Chondrocyte (in vitro differentiated cells): ENCODE data around the gene CD36. TPM values are rescaled to one million over a fixed set of nuclear protein-coding genes. Genes with fewer than 3 reads are reported as not detected.
A peak's percentile ranks its signal among the peaks of the same experiment; 100 is the strongest.

Experiments used
- DNase-seq: peaks from one replicate; pipeline ENCODE4 v3.0.0; 2021; ENCODE audit warnings: mixed read lengths, low spot score
- H3K27ac Mint-ChIP-seq: one replicate; pipeline ENCODE4 v1.8.0; 2021; ENCODE audit warnings: mild to moderate bottlenecking, moderate library complexity, mixed read lengths; ENCODE audit not compliant: unreplicated experiment
- H3K27me3 Mint-ChIP-seq: 2 replicates; pipeline ENCODE4 v1.8.0; 2021; ENCODE audit warnings: low read depth, mixed read lengths
- H3K36me3 Mint-ChIP-seq: 2 replicates; pipeline ENCODE4 v1.8.0; 2021; ENCODE audit warnings: low read depth, mixed read lengths
- H3K4me1 Mint-ChIP-seq: 2 replicates; pipeline ENCODE4 v1.8.0; 2021; ENCODE audit warnings: low read depth, mild to moderate bottlenecking, mixed read lengths
- H3K4me3 Mint-ChIP-seq: one replicate; pipeline ENCODE4 v1.8.0; 2021; ENCODE audit warnings: mild to moderate bottlenecking, moderate library complexity, mixed read lengths; ENCODE audit not compliant: unreplicated experiment
- H3K9me3 Mint-ChIP-seq: 2 replicates; pipeline ENCODE4 v1.8.0; 2021; ENCODE audit warnings: low read depth, mixed read lengths
- long read RNA-seq: library from polyadenylated mRNA; stranded (forward); transcript quantifications from one replicate; pipeline ENCODE4 v2.0.0, GENCODE V29; 2021
- total RNA-seq: library from RNA; stranded (reverse); gene quantifications from 3 replicates; pipeline ENCODE4 v1.2.1, GENCODE V29; 2021
- TF ChIP-seq, protein P1 (sequence below): fragments of 200-600 bp; sonication (generic); IDR thresholded peaks from 2 replicates; pipeline ENCODE4 v1.5.0; 2021; ENCODE audit warnings: antibody characterized with exemption, mild to moderate bottlenecking, moderate library complexity

Gene CD36
- total RNA-seq: 0.39 to 0.95 TPM (median 0.72 TPM) in 3 replicates
- long read RNA-seq, partial matches to known transcripts: 0 of 2 reads
- long read RNA-seq, other reads (novel, unspliced or antisense): 0 of 2 reads

DNA sequence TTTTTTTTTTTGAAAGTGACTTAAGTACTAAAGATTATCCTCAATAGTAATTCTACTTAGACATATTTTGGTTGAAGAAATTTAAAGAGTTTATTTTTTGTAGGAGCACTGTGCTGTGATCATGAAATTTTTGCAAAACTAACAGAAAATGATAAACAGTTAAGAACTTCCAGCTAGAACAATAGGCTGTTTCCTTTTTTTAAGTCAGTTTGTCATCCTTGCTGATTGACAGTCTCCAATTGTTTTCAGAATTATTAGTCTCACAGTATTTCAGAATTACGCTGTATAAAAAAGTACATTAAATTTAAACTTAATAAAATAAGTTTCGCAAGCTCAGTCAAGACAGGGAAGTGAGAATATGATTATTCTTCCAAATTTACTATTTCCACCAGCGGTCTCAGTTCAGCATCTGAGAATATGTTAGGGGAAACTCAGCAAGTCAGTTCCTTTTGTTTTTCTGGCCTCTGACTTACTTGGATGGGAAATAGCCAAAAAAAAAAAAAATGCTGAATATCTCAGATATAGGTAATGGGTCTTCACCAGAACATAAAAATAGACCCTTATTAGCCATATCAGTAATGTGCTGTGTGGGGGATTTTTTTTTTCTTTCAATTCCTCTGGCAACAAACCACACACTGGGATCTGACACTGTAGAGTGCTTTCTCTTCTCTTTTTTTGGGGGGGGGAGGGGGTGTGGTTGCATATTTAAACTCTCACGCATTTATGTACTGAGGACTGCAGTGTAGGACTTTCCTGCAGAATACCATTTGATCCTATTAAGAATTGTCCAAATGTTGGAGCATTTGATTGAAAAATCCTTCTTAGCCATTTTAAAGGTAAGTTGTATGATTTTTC is at the start of gene CD36:
TSS of gene CD36 (plus strand) at position 732 of the 855 bp plus-strand sequence. CDS start 8,099 bp downstream, outside the sequence.
- Mint-ChIP-seq H3K4me1 (peaks cover 35% of the 10 kb centered on the region), H3K27me3 (no peaks in the 10 kb centered on the region)

DNA sequence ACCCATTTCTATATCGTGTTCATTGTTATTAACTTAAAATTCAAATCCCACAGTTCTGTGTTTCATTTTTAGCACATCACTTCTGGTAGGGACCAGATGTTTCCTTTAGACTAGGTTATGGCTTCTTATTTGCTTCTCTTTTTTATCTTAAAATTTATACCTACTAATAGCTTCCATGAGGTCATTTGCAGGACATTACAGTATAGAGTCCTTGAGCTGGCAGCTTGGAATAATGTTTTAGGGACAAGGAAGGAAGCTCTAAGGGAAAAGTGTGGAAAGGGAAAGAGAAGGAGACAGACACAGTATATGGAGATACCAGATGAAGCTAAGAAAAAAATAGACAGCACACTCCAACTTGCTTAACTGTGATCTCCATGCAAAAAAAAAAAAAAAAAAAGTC is 48.8 kb upstream of the CD36 start:
- no peaks in the 10 kb centered on the region for H3K27me3 Mint-ChIP-seq

More for the DNA sequence above, at the start of gene CD36:
- H3K36me3 Mint-ChIP-seq: no peaks in the 10 kb centered on the region
- peaks cover 2% of the 10 kb centered on the region for H3K9me3 Mint-ChIP-seq
- DNase-seq: no peak
- TF ChIP-seq, protein P1, sequence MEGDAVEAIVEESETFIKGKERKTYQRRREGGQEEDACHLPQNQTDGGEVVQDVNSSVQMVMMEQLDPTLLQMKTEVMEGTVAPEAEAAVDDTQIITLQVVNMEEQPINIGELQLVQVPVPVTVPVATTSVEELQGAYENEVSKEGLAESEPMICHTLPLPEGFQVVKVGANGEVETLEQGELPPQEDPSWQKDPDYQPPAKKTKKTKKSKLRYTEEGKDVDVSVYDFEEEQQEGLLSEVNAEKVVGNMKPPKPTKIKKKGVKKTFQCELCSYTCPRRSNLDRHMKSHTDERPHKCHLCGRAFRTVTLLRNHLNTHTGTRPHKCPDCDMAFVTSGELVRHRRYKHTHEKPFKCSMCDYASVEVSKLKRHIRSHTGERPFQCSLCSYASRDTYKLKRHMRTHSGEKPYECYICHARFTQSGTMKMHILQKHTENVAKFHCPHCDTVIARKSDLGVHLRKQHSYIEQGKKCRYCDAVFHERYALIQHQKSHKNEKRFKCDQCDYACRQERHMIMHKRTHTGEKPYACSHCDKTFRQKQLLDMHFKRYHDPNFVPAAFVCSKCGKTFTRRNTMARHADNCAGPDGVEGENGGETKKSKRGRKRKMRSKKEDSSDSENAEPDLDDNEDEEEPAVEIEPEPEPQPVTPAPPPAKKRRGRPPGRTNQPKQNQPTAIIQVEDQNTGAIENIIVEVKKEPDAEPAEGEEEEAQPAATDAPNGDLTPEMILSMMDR: no peak
- no peak within 1 kb of the TSS for H3K27ac Mint-ChIP-seq
- no peak within 1 kb of the TSS for H3K4me3 Mint-ChIP-seq

DNA sequence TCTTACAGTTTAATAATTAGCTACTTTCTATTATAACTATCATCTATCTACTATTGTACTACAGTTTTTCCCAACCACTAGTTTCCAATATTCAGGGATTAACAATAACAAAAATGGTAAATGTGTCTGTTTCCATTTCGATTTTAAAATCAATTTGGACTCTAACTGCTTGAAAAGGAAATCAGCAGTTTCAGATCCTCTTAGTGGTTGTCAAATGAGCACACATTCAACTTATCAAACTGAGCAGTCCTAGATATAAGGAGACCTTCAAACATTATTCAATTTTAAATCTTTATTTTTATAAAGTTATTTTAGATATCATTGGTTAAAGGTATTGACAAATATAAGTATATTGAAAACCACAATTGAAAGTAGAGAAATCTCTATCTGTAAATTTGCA is 46.8 kb upstream of the CD36 start:
- DNase-seq: no peak
- Mint-ChIP-seq H3K4me1 (peaks cover 13% of the 10 kb centered on the region), H3K27me3 (no peaks in the 10 kb centered on the region), H3K36me3 (no peaks in the 10 kb centered on the region), H3K9me3 (no peaks in the 10 kb centered on the region), H3K27ac (no peak overlapping the region), H3K4me3 (no peak overlapping the region)
- TF ChIP-seq, protein P1: no peak

More for the DNA sequence above, 48.8 kb upstream of the CD36 start:
- no peak overlapping the region for H3K27ac Mint-ChIP-seq
- no peaks in the 10 kb centered on the region for H3K36me3 Mint-ChIP-seq
- no peaks in the 10 kb centered on the region for H3K9me3 Mint-ChIP-seq
- H3K4me3 Mint-ChIP-seq: no peak overlapping the region
- TF ChIP-seq, protein P1: no peak
- no peak for DNase-seq
- peaks cover 12% of the 10 kb centered on the region for H3K4me1 Mint-ChIP-seq

DNA sequence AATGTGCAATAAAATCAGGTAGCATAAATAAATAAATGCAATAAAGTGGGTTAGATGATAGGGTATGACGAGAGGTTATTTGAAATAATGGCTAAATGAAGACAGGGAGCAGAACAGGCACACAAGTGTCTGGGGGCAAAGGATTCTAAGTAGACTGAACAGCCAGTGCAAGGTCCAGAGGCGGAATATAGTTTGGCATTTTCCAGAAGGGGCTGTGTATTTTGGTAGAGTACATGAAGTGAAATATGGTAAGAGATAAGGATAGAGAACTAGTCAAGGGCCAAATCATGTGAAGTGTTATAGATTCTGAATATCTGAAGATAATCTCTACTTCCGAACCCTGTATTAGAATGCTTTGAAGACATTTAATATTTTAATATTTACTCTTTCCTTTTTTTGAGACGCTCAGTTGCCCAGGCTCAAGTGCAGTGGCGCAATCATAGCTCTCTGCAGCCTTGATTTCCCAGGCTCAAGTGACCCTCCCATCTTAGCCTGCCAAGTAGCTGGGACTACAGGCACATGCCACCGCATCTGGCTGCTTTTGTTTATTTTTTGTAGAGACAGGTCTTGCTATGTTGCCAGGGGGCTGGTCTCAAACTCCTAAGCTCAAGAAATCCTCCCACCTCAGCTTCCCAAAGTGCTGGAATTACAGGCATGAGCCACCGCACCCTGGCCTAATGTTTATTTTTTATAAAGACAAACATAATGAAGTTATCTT is 44.4 kb upstream of the CD36 start:
- DNase-seq: no peak
- Mint-ChIP-seq H3K27ac (peak overlapping the region; percentile 71), H3K9me3 (no peaks in the 10 kb centered on the region), H3K27me3 (no peaks in the 10 kb centered on the region), H3K36me3 (no peaks in the 10 kb centered on the region), H3K4me1 (peaks cover 13% of the 10 kb centered on the region), H3K4me3 (no peak overlapping the region)
- TF ChIP-seq, protein P1: no peak

DNA sequence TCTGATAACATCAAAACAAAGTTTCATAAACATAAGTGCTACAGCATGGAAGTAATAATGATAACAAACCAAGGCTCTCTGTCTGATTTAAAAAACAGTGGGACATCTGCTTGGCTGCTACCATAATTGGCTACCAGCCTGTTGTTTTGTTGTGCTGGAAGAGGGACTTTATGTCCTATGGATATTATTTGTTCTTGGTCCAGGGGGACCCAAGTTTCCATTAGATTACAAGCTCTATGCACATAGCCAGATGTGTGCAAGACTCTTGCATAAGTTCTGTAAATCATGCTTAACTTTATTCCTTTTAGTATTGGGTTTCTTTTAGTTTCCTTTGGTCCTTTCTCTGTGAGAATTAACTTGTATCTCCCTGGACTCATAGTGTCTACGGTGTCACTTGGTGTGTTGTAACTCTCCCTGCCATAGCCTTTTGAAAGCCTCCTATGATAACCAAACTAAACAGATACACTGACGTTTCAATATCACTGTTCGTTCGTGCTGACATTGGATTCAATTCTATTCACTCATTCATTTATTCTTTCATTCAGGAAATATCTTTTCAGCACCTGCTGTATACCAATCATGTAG is 41.4 kb upstream of the CD36 start:
- H3K27ac Mint-ChIP-seq: no peak overlapping the region
- no peak overlapping the region for H3K4me3 Mint-ChIP-seq
- H3K4me1 Mint-ChIP-seq: peaks cover 13% of the 10 kb centered on the region
- TF ChIP-seq, protein P1: no peak
- no peaks in the 10 kb centered on the region for H3K27me3 Mint-ChIP-seq
- no peak for DNase-seq
- H3K9me3 Mint-ChIP-seq: no peaks in the 10 kb centered on the region
- H3K36me3 Mint-ChIP-seq: no peaks in the 10 kb centered on the region
